Stimulated activated CD4-positive, alpha-beta T cell treated with anti-CD3 and anti-CD28 coated beads, TNF-alpha, amount 100 ng/mL, for 24 hours (primary cell): ENCODE data around the gene CYB5A.
"Not testable (repeated sequence)": the region's sequence is repeated elsewhere in the genome, so short reads cannot be mapped to it uniquely, and the experiment has no call there.

Experiments
- DNase-seq, 3 experiments: peaks; one replicate each; pipeline ENCODE4 v3.0.0-alpha.2; 2020; ENCODE audit warnings: low read depth in 3 of 3

CYB5A gene

GRCh38 chr18:74294526-74294925, 2.8 kb upstream of the CYB5A start:
- no peak for DNase-seq

GRCh38 chr18:74292982-74293381, 1.2 kb upstream of the CYB5A start:
- DNase-seq = not testable (repeated sequence)

GRCh38 chr18:74292541-74292858, 737 bp upstream of the CYB5A start:
- DNase-seq = no peak

GRCh38 chr18:74291472-74291770, 342 bp downstream of the CYB5A start:
- no peak for DNase-seq

GRCh38 chr18:74290794-74291471, 830 bp downstream of the CYB5A start:
- DNase-seq = no peak

- no peak for DNase-seq
Measured at GRCh38 chr18:74290021-74290420, 1.7 kb downstream of the CYB5A start.

GRCh38 chr18:74289137-74289536, 2.6 kb downstream of the CYB5A start:
- no peak for DNase-seq

- no peak for DNase-seq
Measured at GRCh38 chr18:74288730-74289129, 3.0 kb downstream of the CYB5A start.

- DNase-seq = no peak
Measured at GRCh38 chr18:74288041-74288440, 3.7 kb downstream of the CYB5A start.

GRCh38 chr18:74286856-74287255, 4.9 kb downstream of the CYB5A start:
- DNase-seq = no peak

- DNase-seq = no peak
Measured at GRCh38 chr18:74286106-74286855, 5.5 kb downstream of the CYB5A start.

- DNase-seq = not testable (repeated sequence)
Measured at GRCh38 chr18:74285583-74285982, 6.2 kb downstream of the CYB5A start.

- DNase-seq = no peak
Measured at GRCh38 chr18:74284980-74285355, 6.8 kb downstream of the CYB5A start.

- DNase-seq = no peak
Measured at GRCh38 chr18:74284191-74284979, 7.4 kb downstream of the CYB5A start.

GRCh38 chr18:74283646-74284045, 8.1 kb downstream of the CYB5A start:
- no peak for DNase-seq

- DNase-seq = no peak
Measured at GRCh38 chr18:74282755-74283554, 8.8 kb downstream of the CYB5A start.

- no peak for DNase-seq
Measured at GRCh38 chr18:74281980-74282754, 9.6 kb downstream of the CYB5A start.

- no peak for DNase-seq
Measured at GRCh38 chr18:74281011-74281979, 10.5 kb downstream of the CYB5A start.

- DNase-seq = no peak
Measured at GRCh38 chr18:74278983-74279382, 12.8 kb downstream of the CYB5A start.

GRCh38 chr18:74278058-74278457, 13.7 kb downstream of the CYB5A start:
- no peak for DNase-seq
